NT2/D1 (cell line): Measurements from ENCODE around the gene APOM.

ENCODE experiments used
- YY1 ChIP-seq: IDR thresholded peaks from 2 replicates; pipeline ENCODE4 v1.6.1; 2011; ENCODE audit not compliant: insufficient read length, insufficient read depth
- ZNF274 ChIP-seq: IDR thresholded peaks from 2 replicates; pipeline ENCODE4 v1.6.1; 2011; ENCODE audit warnings: mild to moderate bottlenecking, low read depth, low read length

- no peak for TF ChIP-seq ZNF274
- no peak for TF ChIP-seq YY1
Measured at GRCh38 chr6:31624070-31624469, 31.6 kb upstream of the APOM start.
